SK-N-SH treated with all-trans-retinoic acid at 6 μM for 48 hours (cell line): ENCODE measurements around the gene FHOD3.

Experiments used
- RARB ChIP-seq: fragments of 250-450 bp; sonication (Bioruptor Pico); IDR thresholded peaks from 2 replicates; pipeline ENCODE4 v1.8.0; 2021; ENCODE audit warnings: mild to moderate bottlenecking, moderate library complexity
- ZFP30 ChIP-seq: fragments of 450-650 bp; formaldehyde crosslinking; IDR thresholded peaks from 2 replicates; pipeline ENCODE4 v1.5.0; 2022; ENCODE audit warnings: mild to moderate bottlenecking, moderate library complexity
- ZNF8 ChIP-seq: fragments of 450-650 bp; formaldehyde crosslinking; IDR thresholded peaks from 2 replicates; pipeline ENCODE4 v1.5.0; 2020; ENCODE audit warnings: mild to moderate bottlenecking, moderate library complexity

GRCh38 chr18:36717422-36718110 lies 420.1 kb downstream of the FHOD3 start:
- TF ChIP-seq RARB (CRISPR knock-in tag) = no peak
- no peak for TF ChIP-seq ZFP30 (CRISPR knock-in tag)
- no peak for TF ChIP-seq ZNF8
